LNCAP (cell line): ENCODE results near the gene SLC9A6.

ENCODE experiments used
- CTCF ChIP-seq: fragments of 450-650 bp; IDR thresholded peaks from 2 replicates; pipeline ENCODE4 v1.5.1; 2017; ENCODE audit warnings: mild to moderate bottlenecking

SLC9A6 gene

DNA sequence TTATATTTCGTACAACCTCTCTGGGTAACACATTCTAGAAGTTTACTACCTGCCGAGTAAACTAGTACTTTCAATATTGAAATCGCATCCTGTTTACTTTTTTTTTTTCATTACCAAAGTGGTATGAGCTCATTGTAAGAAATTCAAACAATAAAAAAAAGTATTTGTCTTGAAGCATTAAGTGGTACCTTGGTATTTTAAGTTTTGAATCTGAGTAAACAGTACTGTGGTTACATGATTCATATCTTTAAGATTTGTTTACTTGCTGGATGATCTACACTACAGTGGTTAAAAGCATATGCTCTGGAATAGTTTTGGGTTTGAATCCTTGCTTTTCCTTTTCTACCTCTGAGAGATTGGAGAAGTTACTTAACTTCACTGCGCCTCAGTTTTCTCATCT lies 7.6 kb upstream of the SLC9A6 start:
- no peak for TF ChIP-seq CTCF

- no peak for TF ChIP-seq CTCF
Measured at GRCh38 chrX:135981010-135981409, 4.2 kb upstream of the SLC9A6 start.

- no peak for TF ChIP-seq CTCF
Measured at GRCh38 chrX:135981668-135982067, 3.6 kb upstream of the SLC9A6 start.

- no peak for TF ChIP-seq CTCF
Measured at GRCh38 chrX:135982860-135983259, 2.4 kb upstream of the SLC9A6 start.

GRCh38 chrX:135984256-135984655 lies 979 bp upstream of the SLC9A6 start:
- TF ChIP-seq CTCF, result no peak

- no peak for TF ChIP-seq CTCF
Measured at GRCh38 chrX:135984791-135985156, 461 bp upstream of the SLC9A6 start.

DNA sequence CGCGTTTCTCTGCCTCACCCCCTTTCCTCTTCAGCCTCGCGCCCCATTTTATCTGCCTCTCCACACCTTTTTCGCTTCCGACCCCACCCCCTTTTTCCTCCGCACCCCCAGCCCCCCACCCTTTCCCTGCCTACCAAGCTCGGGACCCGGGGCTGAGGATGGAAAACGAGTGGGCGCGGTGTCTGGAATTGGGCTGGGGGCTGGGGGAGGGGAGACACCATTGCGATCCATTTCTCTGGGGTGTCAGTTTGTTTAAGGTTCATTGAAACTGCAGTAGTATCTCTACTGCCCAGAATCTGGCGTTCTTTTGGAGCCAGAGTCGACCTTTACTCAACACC lies 707 bp downstream of the SLC9A6 start:
- no peak for TF ChIP-seq CTCF

- no peak for TF ChIP-seq CTCF
Measured at GRCh38 chrX:135988245-135988644, 3.0 kb downstream of the SLC9A6 start.
